Prostate gland (tissue), 2 donors: ENCODE results near the gene MAGEA9B.
"Not testable (repeated sequence)": the region's sequence is repeated elsewhere in the genome, so short reads cannot be mapped to it uniquely, and the experiment has no call there.

Experiments used
- POLR2A ChIP-seq: fragments of 450-650 bp; IDR thresholded peaks from one replicate; pipeline ENCODE4 v1.6.1; 2016; ENCODE audit warnings: antibody characterized with exemption, mild to moderate bottlenecking
- TF ChIP-seq, protein P1 (sequence below), 4 experiments: fragments of 200-600 bp in 2 of 4; fragments of 450-650 bp in 2 of 4; sonication (generic) in 2 of 4; IDR thresholded peaks; 1 replicate in 3 of 4; 2 replicates in 1 of 4; pipeline ENCODE4 v1.5.1; 2016 to 2019; ENCODE audit warnings: antibody characterized with exemption in 4 of 4, mild to moderate bottlenecking in 2 of 4, moderate library complexity in 2 of 4

DNA sequence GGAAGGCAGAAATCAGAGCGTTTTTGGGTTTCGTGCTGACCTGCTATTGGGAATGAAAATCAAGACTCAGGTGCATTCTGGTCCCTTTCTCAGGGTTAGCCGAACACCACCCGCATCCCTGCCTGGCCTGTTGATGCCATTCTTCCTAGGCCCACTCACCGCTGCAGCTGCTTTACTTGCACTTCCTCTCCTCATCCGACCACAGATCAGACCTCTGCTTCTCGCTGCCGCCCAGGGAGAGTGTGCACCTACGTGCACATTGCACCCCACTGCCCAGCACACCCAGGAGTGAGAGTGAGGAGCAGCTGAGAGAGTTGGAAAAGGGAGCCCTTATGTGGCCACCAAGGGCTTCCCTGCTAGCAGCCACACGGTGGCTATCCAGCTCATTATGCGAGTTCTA, 49.8 kb downstream of the MAGEA9B start:
- not testable (repeated sequence) for TF ChIP-seq POLR2A
- TF ChIP-seq, protein P1, sequence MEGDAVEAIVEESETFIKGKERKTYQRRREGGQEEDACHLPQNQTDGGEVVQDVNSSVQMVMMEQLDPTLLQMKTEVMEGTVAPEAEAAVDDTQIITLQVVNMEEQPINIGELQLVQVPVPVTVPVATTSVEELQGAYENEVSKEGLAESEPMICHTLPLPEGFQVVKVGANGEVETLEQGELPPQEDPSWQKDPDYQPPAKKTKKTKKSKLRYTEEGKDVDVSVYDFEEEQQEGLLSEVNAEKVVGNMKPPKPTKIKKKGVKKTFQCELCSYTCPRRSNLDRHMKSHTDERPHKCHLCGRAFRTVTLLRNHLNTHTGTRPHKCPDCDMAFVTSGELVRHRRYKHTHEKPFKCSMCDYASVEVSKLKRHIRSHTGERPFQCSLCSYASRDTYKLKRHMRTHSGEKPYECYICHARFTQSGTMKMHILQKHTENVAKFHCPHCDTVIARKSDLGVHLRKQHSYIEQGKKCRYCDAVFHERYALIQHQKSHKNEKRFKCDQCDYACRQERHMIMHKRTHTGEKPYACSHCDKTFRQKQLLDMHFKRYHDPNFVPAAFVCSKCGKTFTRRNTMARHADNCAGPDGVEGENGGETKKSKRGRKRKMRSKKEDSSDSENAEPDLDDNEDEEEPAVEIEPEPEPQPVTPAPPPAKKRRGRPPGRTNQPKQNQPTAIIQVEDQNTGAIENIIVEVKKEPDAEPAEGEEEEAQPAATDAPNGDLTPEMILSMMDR (IDR thresholded peaks at IDR 0.05) = not testable (repeated sequence)
